NCI-H345 treated with DMSO at 0.1 percent for 48 hours (cell line): ENCODE measurements around the gene MTX3.

Source experiments
- DNase-seq: peaks from one replicate; lab custom pipeline; 2025; ENCODE audit not compliant: unreplicated experiment; lab: John Stamatoyannopoulos, UW

The MTX3 gene

GRCh38 chr5:79984363-79984762 lies 6.7 kb downstream of the MTX3 start:
- no peak for DNase-seq

DNA sequence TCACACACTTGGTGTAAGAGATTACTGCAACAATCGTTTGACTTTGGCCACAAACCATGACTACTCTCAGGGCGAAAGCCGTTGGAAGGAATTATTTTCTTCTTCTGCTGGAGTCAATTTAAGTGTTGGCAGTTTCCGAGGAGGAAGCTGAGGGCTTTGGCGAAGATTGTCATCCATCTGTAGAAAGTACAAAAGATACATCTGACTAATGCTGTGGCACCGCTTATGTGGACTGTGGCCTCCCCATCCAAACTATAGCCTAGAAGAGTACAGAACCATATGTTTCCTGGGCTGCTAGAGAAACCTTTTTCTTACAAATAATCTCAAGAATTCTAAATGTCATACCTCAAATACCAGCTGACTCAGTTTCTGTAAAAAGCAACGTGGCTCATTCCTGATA lies 7.4 kb downstream of the MTX3 start:
- no peak for DNase-seq

- DNase-seq = no peak
Measured at GRCh38 chr5:79982136-79982535, 8.9 kb downstream of the MTX3 start.

DNA sequence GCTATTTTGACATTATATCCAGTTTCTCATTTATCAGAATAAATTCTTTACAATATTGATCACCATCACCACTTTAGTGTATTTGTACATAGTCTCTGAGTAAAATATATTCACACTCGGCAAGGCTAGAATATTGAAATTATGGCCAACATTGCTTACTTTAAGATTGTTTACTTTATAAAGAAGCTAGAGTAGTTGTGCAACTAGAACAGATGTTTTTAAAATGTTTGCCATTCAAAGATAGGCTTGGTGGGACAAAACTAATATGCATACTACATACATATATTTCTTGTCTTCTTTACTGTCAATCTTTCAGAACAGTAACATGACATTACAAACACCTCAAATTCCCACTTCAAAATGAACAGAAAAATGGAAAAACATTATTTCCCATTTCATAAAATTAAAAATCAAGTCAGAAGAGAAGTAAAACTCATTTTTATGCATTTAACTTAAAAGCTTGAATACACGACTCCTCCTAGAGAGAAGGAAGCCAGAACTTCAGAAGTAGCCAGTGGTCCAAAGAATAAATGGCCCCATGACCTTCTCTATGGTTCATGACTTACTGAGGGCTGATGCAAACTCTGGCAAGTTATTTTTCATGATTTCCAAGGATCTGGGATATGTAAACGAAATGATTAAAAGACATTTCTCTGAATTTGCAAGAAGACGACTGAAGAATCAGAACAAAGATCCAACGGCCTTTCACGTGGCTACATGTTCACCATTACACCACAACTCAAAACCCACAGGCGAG lies 14.1 kb downstream of the MTX3 start:
- no peak for DNase-seq

DNA sequence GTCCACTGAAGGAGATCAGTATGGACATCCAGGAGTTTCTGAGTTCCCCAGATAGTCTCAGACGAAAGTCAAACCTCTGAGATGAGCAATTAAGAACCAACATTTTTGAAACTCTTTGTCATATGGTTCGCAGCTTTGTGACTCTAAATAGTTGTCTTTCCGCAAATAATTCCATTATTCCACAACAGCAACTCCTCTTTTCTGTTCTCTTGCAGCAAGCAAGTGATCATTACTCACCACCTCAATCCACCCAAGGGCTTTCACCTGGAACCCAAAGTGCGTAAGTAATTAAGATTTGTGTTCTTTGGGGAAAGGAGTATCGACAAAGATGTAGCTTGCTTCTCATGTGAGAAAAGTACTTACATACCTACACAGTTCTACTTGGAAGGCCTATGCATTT lies 15.6 kb downstream of the MTX3 start:
- no peak for DNase-seq

- DNase-seq = no peak
Measured at GRCh38 chr5:79974886-79975285, 16.2 kb downstream of the MTX3 start.

DNA sequence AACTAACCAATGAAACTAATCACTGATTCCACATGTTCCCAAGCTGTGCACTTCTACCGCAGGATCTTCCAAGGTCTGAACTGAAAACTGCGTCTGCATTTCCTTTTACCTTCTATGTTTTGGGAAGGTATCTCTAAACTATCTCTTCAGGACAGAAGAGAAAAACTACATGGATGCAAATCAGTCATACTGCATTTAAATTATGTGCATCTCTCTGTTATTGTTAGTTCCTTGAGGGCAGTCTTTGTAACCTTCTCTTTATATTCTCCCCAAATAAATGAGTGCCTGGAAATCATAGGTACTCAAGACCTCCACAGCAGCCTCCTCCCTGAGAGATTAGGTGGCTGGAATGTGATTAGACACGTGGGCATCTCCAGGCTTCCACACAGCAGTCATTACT lies 17.1 kb downstream of the MTX3 start:
- no peak for DNase-seq

DNA sequence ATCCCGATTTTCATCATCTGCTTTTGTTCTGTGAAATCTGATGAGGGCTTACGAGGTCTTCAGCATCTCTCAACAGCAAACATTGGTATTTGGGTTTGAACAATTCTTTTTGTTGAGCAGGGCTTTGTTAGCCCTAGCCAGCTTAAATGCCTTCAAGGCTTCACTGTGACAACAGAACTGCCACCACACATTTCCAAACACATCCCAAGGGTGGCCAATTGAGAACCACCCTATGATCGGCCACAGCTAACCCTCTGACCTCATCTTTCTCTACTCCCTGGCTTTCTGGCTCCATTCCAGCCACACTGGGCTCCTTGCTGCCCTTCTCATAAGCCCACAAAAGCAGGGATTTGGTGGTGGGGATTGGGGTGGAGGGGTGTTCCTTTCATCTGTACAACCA lies 17.6 kb downstream of the MTX3 start:
- DNase-seq = no peak

- DNase-seq = no peak
Measured at GRCh38 chr5:79971156-79971555, 19.9 kb downstream of the MTX3 start.

DNA sequence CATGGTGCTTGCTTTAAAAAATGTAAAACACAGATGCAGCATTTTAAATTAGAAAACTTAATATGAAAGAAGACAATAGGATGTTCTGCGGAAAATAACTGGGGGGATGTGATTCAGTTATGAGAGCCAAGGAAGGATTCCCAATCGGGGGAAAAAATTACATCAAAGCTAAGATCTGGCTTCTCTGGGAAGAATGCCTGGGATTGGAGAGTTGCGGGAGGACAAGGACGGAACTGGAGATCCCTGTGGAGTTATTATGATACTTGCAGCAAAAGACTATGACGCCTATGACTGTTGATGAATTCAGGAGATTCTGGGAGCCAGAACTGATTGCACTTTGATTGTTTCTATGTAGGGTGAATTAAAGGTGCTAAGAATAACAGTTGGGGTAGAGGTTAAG lies 24.6 kb downstream of the MTX3 start:
- DNase-seq = no peak

- DNase-seq = no peak
Measured at GRCh38 chr5:79964136-79964535, 26.9 kb downstream of the MTX3 start.

- no peak for DNase-seq
Measured at GRCh38 chr5:79963261-79964061, 27.6 kb downstream of the MTX3 start.

GRCh38 chr5:79962575-79963222 lies 28.4 kb downstream of the MTX3 start:
- DNase-seq = no peak

- DNase-seq = no peak
Measured at GRCh38 chr5:79961716-79962574, 29.1 kb downstream of the MTX3 start.

- DNase-seq = no peak
Measured at GRCh38 chr5:79959407-79959806, 31.7 kb downstream of the MTX3 start.

DNA sequence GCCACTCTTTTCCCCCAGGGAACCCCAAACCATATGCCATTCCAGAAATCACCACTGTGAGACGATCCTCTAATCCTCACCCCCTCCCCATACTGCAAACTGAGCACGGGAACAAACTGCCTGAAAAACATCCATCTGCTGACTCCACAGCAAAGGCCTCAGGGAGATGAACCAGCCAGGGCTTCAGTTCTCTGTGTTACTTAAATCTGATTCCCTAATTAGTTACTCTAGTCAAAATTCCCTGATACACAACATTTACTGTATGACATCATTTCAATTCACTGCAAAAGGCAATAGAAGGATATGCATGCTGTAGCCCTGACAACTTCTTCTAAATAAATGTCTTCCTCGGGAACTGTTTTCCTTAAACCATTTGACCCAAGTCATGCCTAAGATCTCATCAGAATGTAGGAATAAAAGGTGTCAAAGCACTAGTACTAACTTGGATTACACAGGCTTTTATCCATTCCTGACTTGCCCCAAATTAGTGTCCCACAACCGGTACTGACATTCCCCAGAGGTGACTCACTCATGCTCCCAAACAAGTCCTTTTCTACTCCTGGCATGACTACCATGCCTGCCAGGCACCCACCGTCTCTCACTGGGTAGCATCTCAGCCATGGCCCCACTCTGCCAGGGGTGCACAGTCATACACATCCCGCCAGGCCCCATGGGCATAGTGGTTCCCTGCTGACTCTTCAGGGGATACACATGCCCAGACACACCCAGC lies 35.0 kb downstream of the MTX3 start:
- DNase-seq = no peak

GRCh38 chr5:79955356-79955895 lies 35.6 kb downstream of the MTX3 start:
- no peak for DNase-seq

DNA sequence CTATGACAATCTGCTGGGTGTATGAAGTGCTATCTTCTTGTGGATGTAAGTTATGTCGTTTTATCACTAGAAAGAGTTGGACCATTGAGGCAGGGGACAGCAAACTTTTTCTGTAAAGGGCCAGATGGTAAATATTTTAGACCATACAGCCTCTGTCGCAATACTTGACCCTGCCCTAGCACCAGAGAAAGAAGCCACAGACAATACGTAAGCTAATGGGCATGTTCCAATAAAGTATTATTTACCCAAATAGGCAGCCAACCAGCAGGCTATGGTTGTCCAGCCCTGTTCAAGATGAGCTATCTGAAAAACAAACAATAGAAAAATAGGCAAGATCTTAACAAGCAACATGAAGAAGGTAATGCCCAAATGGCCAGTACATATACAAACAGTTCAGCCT lies 36.4 kb downstream of the MTX3 start:
- no peak for DNase-seq

- DNase-seq = no peak
Measured at GRCh38 chr5:79947567-79947966, 43.5 kb downstream of the MTX3 start.

- no peak for DNase-seq
Measured at GRCh38 chr5:79938468-79938867, 52.6 kb downstream of the MTX3 start.
